Medulla oblongata (tissue), 1 donor: ENCODE results near the gene GPER1.

Experiments used
- DNase-seq: peaks from one replicate; pipeline ENCODE4 v3.0.0-alpha.2; 2015; ENCODE audit errors: extremely low spot score

Gene GPER1

GRCh38 chr7:1087465-1087814 is 473 bp upstream of the GPER1 start:
- DNase-seq: no peak

GRCh38 chr7:1090236-1090635 is 2.3 kb downstream of the GPER1 start:
- DNase-seq: no peak

- DNase-seq: no peak
Measured at GRCh38 chr7:1090686-1091643, 3.1 kb downstream of the GPER1 start.

DNA sequence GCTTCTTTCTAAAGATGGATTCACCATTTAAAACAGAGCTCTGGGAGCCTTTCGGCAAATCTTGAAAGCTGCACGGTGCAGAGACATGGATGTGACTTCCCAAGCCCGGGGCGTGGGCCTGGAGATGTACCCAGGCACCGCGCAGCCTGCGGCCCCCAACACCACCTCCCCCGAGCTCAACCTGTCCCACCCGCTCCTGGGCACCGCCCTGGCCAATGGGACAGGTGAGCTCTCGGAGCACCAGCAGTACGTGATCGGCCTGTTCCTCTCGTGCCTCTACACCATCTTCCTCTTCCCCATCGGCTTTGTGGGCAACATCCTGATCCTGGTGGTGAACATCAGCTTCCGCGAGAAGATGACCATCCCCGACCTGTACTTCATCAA is 3.7 kb downstream of the GPER1 start:
- DNase-seq: no peak

DNA sequence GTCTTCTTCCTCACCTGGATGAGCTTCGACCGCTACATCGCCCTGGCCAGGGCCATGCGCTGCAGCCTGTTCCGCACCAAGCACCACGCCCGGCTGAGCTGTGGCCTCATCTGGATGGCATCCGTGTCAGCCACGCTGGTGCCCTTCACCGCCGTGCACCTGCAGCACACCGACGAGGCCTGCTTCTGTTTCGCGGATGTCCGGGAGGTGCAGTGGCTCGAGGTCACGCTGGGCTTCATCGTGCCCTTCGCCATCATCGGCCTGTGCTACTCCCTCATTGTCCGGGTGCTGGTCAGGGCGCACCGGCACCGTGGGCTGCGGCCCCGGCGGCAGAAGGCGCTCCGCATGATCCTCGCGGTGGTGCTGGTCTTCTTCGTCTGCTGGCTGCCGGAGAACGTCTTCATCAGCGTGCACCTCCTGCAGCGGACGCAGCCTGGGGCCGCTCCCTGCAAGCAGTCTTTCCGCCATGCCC is 4.3 kb downstream of the GPER1 start:
- DNase-seq: no peak

DNA sequence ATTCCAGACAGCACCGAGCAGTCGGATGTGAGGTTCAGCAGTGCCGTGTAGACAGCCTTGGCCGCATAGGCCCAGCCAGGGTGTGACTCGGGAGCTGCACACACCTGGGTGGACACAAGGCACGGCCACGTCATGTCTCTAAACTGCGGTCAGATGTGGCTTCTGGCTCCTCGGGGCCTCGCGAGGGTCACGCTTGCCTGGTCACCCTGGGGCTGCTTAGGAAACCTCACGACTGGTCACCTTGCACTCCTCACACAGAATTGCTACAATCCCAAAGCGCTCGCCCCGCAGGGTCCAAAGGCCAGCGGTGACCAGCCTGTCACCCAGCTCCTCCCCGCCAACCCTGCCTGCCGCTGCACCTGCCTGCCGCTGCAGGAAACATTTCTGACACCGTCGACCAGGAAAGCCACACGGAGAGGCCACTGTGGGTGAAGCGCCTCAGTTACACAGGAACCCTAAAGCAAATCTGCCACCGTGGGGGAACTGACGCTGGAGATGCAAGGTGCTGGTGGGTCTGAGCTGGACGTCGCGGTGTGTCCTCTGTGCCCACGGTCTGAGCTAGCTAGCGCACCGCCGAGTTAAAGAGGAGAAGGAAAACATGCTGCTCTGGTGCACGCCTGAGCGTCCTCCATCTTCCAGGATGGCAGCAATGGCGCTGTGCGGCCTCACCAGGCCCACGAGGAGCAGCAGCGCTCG is 5.0 kb downstream of the GPER1 start:
- DNase-seq: no peak

DNA sequence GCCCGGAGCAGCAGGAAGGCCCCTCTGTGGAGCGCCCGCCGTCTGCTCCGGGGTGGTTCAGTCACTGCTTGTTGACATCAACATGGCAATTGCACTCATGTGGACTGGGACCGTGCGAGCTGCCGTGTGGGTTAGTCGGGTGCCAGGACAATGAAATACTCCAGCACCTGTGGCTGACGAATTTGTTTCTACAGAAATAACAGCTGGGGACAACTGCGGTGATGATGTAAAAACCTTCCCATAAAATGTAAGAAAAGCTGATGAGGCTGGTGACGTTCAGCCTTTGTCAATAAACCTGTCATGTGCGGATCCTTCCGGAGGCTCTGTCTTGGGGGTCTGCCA is 5.6 kb downstream of the GPER1 start:
- DNase-seq: no peak

DNA sequence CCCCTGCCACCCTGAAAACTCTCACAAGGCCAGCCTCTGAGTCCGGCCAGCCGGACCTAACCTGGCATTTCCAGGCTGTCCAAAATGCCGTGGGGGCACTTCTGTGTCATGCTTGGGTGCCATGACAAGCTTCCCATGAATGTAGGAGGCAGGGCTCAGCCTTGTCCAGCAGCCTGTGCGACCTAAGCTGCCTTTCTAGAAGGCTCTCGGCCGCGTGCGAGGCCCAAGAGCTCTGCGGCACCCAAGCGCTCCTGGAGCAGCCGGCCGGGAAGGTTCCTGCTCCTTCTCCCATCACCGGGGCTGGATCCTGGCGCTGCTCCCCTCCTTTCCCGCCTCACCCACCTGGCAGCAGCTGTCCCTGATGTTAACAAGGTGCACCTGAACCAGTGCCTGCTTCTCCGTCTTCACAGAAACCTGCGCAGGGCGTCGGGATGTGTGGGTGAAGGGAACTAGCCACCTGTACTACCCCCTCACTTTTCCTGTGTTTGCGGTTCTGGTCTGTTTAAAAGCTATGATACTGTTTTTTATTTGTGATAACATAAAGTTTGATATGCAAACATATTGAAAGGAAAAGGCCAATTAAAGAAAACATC is 6.1 kb downstream of the GPER1 start:
- DNase-seq: no peak

GRCh38 chr7:1094870-1095269 is 7.0 kb downstream of the GPER1 start:
- DNase-seq: no peak

- DNase-seq: no peak
Measured at GRCh38 chr7:1095621-1096155, 7.8 kb downstream of the GPER1 start.

DNA sequence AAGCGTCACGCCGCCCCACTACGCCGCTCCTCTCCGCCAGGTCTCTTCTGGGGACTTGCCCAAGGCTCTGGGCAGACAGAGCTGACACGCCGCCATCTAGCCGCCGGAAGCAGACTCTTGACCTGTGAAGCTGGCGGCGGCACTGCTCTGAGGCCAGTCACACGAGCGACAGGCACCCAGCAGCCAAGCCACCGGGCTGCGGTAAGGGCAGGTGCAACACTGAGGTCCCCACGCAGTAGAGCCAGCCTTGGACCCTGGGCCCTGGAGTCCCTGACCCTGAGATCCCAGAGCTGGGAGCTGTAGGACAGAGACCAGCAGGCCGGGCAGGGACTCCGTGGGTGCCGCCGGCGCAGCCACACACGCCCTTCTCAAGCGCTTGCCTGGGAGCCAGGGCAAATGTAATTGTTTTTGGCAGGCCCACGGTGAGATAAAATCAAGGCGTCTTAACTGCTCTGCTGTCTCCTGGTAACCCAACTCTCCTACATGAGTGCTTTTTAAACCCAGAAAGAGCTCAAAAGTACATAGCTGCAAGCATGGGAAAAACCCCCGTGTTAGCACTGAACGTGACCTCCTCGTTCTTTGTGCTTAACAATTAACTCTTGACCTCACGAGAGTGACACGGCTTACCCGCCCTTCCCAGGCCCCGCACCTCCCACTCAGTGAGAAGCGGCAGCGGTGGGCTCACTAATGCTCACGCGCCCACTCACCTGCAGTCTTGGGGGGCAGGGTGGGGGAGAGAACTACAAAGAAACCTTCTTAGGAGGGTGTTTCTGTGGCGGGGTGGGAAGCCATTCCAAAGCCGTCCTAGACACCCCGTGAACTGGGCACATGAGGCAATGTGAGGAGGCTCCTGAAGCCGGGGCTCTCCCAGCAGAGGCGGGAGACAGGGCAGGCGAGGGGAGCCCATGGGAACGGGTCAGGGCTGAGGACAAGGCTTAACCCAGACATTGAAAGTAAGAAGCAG is 8.5 kb downstream of the GPER1 start:
- DNase-seq: no peak

GRCh38 chr7:1097120-1097504 is 9.2 kb downstream of the GPER1 start:
- DNase-seq: no peak

GRCh38 chr7:1098243-1099153 is 10.6 kb downstream of the GPER1 start:
- no peak for DNase-seq

- no peak for DNase-seq
Measured at GRCh38 chr7:1099154-1099542, 11.2 kb downstream of the GPER1 start.

DNA sequence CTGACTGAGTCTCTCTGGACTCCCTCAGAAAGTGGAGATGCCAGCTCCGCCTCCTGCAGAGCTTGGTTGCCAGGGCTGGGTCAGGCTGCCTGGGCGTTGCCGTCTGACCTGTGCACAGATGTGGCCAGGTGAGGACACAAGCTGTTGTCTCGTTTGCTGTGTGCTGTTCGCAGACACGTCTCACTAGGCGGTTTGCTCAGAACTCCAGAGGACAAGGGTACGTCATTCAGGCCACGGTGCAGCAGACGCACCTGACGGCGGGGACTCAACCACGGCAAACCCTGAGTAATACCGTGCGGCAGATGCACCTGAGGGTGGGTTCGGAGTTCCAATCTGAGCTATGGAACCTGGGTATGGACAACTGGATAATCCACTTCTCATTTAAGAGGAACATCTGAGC is 11.7 kb downstream of the GPER1 start:
- DNase-seq: no peak

GRCh38 chr7:1100386-1100785 is 12.5 kb downstream of the GPER1 start:
- no peak for DNase-seq

GRCh38 chr7:1100834-1101562 is 13.1 kb downstream of the GPER1 start:
- DNase-seq: no peak

DNA sequence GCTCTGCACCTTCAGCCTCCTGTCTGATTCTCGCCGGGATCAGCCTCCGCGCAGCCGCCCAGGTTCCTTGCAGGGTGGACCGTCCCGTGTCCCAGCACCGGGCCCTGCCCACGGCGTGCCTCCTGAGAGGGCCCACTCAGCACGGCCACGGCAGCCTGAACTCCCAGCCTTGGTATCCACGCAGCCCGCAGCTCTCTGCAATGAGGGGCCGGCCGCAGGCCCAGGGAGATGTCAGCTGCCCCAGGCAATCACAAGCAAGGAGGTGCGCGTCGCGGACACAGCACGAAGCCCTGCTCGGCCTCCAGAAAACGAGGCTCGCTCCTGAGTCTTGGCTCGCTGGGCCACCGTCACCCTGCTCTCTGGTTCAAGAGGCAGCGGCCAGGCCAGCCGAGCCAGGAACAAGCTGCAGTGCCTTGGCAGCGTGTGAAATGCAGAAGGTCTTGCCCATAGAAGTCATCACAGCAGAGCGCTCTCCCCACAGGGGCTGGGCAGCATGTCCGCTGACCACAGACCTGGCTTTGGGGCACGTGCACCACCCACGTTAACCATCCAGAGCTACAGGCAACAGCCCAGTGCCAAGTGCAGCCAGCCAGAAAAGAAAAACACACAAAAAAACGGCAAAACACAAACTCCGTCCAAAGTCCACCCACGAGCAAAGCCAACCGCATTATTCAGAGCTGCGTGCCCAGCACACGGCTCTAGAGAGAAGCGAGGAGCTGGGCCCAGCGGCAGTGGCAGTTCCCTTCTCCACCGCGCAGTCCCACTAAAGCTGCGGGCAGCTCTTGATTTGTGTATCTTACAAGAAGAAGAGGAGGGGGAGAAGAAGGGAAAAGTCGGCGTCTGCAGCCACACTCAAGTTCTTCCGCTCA is 13.9 kb downstream of the GPER1 start:
- DNase-seq: peak; percentile 36
